GM19324 (cell line): ENCODE measurements around the gene NUDT8.
"Not testable (repeated sequence)": the region's sequence is repeated elsewhere in the genome, so short reads cannot be mapped to it uniquely, and the experiment has no call there.

Experiments
- ATAC-seq: cut with Tn5 transposase; IDR thresholded peaks from one replicate; pipeline ENCODE4 v1.9.1; 2021; ENCODE audit warnings: mild to moderate bottlenecking, moderate library complexity; ENCODE audit not compliant: unreplicated experiment, low FRiP score

Gene NUDT8

DNA sequence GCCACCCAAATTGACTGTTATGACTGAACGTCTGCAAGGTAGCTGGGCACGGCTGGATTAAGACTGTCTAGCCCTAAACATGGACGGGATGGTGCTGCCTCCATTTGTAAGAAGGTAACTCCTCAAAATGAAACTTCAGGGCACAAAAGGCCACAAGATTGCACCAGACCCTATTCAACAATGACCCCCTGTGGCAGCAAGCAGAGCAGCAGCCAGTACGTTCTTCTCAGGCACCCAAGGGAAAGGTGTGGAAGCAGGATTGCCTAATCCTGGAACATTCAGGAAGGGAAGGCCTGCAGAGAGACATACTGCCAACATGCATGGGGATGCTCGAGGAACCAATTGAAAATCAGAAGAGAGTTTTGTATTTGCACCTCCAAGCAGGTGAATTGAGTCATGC is 14.3 kb upstream of the NUDT8 start:
- no peak for ATAC-seq

- ATAC-seq = no peak
These were observed 12.7 kb upstream of the NUDT8 start for GRCh38 chr11:67642173-67643120.

GRCh38 chr11:67641338-67642172 is 11.8 kb upstream of the NUDT8 start:
- no peak for ATAC-seq

DNA sequence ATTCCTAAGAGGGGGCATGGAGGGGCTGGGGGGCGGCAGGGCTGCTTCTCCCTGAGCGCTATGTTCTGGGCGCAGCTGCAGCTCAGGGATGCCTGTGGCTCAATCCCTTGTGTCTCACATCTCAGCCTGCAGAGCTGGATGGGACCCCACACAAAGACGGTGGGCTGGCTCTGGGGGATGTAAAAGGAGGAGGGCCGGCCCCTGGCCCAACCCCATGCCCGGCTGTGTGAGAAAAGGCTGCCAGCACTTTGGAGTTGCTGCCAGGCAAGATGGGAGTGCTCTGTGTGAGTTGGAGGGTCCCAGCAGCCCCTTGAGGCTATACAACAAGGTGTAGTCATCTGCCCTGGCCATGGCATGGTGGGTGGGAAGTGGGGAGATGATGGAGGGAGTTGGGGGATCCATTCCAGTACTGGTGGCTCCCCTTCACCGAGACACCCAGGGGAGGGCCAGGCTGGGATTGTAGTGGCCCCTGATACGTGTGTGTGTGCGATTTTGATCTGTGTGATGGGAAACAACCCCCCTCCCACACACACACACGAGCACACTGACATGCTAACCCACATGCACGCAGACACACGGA is 11.1 kb upstream of the NUDT8 start:
- ATAC-seq = no peak

DNA sequence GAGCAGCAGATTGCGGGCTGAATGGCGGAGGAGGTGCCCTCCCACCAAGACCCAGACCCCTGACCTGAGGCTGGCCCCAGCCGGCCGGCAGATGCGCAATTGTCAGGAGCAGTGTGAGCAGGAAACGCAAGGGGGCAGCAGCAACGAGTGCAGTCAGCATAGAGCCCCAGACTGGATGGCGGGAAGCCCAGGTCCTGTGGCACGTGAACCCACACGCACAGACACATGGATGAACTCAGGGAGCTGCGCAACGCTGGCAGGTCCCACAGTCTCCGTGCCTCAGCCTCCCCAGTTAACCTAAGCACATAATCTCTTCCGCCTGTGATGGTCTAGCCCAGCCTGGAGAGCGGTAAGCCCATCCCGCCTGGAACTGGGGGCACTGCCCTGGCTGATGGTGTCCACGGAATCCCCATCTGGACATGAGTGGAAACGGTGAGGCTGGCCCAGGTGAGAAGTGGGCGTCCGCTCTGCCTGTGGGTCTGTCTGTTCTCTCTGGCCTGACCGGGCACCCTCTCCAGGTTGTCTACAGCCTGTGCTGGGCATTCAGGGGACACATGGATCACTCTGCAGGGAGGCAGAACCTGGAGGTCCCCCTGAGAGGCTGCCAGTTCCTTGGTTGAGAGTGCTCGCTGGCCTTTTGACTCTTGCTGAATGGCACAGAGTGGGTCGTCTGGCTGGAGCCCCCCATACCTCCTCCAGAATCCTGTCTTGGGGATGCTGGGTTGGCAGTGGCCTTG is 10.5 kb upstream of the NUDT8 start:
- no peak for ATAC-seq

GRCh38 chr11:67639438-67639859 is 9.7 kb upstream of the NUDT8 start, which contains the start of gene TBX10:
TBX10 (minus strand) TSS chr11:67639763; CDS start chr11:67639472, 291 bp downstream.
- ATAC-seq = no peak

GRCh38 chr11:67638535-67639437 is 9.0 kb upstream of the NUDT8 start:
- ATAC-seq = no peak

DNA sequence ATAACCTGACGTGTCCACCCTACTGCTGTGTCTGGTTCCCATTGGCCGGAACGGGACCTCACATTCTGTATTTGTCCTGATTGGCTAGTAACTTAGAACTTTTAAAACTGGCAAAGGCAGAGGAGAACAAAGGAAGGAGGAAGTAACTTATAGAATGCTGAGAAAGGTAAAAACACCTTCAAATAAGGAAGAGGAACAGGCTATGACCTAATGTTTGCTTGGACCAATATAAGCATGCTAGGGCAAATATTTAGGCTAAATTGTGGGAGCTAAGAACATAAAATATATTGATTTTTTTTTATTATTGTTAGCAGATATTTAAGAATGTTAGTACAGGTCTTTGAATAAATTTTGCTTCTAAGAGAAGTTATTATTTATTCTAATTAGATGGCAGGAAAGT is 7.7 kb upstream of the NUDT8 start:
- not testable (repeated sequence) for ATAC-seq

GRCh38 chr11:67636962-67637361 is 7.2 kb upstream of the NUDT8 start:
- no peak for ATAC-seq

GRCh38 chr11:67635231-67635521 is 5.4 kb upstream of the NUDT8 start:
- ATAC-seq = no peak

- no peak for ATAC-seq
These were observed 4.9 kb upstream of the NUDT8 start for GRCh38 chr11:67634366-67635230.

- no peak for ATAC-seq
These were observed 4.1 kb upstream of the NUDT8 start for GRCh38 chr11:67633758-67634365.

GRCh38 chr11:67632982-67633755 is 3.4 kb upstream of the NUDT8 start:
- ATAC-seq = no peak

DNA sequence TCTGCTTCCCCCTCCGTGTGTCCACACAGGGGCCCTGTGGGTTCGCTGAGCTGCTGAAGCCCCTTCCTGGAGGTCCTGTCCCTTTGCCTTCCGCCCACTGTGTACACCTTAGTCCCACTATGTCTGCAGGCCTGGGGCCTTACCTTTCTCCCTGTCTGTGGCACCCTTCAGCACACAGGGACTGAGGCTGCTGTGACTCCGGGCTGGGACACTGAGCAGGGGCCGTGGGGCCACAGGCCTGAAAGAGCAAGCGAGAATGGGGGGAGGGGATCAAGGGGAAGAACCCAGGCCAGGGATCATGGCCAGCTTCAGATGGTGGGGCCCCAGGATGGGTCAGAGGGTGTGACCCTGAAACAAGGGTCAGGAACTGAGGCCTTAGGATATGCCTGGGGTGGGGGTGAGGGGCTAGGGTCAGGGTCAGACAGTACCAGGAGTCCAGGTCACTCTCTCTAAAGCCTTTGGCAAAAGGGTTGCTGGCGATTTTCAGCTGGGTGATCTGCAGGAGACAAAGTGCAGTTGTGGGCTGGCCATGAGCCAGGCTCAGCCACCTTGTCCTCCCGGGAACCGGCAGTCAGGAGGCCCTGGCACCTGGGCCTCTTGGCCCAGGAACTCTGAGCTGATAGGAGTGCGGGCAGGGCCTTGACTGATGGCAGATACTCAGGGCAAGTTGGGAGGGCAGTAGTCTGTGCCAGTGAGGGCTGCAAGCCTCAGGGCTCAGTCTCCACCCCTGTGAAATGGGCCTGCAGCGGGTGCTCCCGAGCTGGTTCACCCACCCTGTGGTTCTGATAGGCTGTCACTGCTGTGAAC is 2.6 kb upstream of the NUDT8 start:
- ATAC-seq = no peak

DNA sequence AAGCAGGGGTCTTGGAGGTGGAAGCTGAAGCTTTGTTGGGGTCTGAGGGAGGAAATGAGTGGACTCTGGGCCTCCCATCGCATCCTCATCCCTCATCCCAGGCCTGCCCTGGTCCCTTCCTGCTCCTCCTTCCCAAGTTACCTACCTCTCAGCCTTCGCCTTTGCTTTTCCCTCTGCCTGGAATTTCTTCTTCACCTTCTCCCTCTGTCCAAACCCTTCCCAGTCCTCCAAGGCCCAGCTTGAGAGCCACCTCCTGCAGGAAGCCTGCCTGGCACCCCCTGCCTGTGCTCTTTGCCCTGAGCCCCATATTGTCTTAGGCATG is 2.1 kb upstream of the NUDT8 start:
- no peak for ATAC-seq

- no peak for ATAC-seq
These were observed 1.7 kb upstream of the NUDT8 start for GRCh38 chr11:67631411-67631810.

DNA sequence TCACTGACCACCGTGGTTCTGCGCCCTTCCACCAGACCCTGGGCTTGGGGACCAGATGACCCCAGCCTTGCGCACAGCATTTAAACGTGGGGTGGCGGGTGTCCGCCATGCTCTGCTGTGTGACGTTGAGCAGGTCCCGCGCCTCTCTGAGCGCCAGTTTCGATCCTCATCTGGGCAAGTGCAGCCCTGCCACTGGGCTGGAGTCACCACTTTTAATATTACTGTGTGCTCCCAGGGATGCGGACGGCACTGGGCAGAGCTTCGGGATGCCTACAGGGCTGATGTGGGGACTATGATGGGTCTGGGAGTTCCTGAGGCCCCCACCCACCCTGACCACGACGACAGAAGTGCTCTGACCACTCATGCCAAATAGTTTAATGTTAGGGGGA is 1.2 kb upstream of the NUDT8 start:
- no peak for ATAC-seq
